ENCODE measurements around the gene SEMA4F. TPM values are rescaled to one million over a fixed set of nuclear protein-coding genes. Genes with fewer than 3 reads are reported as not detected.

Gene SEMA4F
- total RNA-seq, 1 donor from 2014 or later, result 12.5 TPM

GRCh38 chr2:74693213-74693612 is 39.2 kb downstream of the SEMA4F start:
- Histone ChIP-seq H3K4me2 (ENCODE audit: low read length) (no peak overlapping the region), H3K27me3 (ENCODE audit: insufficient read depth, low read length) (peaks cover 10% of the 10 kb centered on the region), H2AFZ (ENCODE audit: low read depth, low read length) (no peak overlapping the region), H3K79me2 (ENCODE audit: insufficient read depth, low read length) (no peaks in the 10 kb centered on the region), H4K20me1 (ENCODE audit: insufficient read depth, low read length) (no peaks in the 10 kb centered on the region), H3K9ac (ENCODE audit: low read length) (no peak overlapping the region), H3K27ac (ENCODE audit: low read depth, low read length) (no peak overlapping the region), H3K4me3 (ENCODE audit: insufficient read depth, low read depth, low read length) (no peak overlapping the region), H3K36me3 (ENCODE audit: insufficient read depth, low read length) (no peaks in the 10 kb centered on the region), H3K9me3 (ENCODE audit: insufficient read depth, low read depth, low read length) (no peaks in the 10 kb centered on the region), H3K4me1 (ENCODE audit: insufficient read depth, low read length) (no peaks in the 10 kb centered on the region)
- no peak overlapping the region for H3K4me3 Mint-ChIP-seq (ENCODE audit: unreplicated experiment)
- H3K4me1 Mint-ChIP-seq (ENCODE audit: low read depth, unreplicated experiment), result no peaks in the 10 kb centered on the region
- FAIRE-seq (no peak), DNase-seq (ENCODE audit: low read depth) (no peak)
- no peaks in the 10 kb centered on the region for H3K36me3 Mint-ChIP-seq (ENCODE audit: low read depth, unreplicated experiment)
- peaks cover 8% of the 10 kb centered on the region for H3K27me3 Mint-ChIP-seq (ENCODE audit: low read depth, unreplicated experiment)
- H3K27ac Mint-ChIP-seq (ENCODE audit: unreplicated experiment), result no peak overlapping the region
- no peaks in the 10 kb centered on the region for H3K9me3 Mint-ChIP-seq (ENCODE audit: unreplicated experiment)
- TF ChIP-seq EZH2 (IDR thresholded peaks at IDR 0.05; ENCODE audit: insufficient read depth, low read length) (no peak), CTCF (IDR thresholded peaks at IDR 0.05; ENCODE audit: insufficient read depth, low read depth, low read length) (no peak)

- peaks cover 8% of the 10 kb centered on the region for H3K27me3 Mint-ChIP-seq (ENCODE audit: low read depth, unreplicated experiment)
- Histone ChIP-seq H3K36me3 (ENCODE audit: insufficient read depth, low read length) (no peaks in the 10 kb centered on the region), H2AFZ (ENCODE audit: low read depth, low read length) (no peak overlapping the region), H3K9me3 (ENCODE audit: insufficient read depth, low read depth, low read length) (no peaks in the 10 kb centered on the region), H3K27ac (ENCODE audit: low read depth, low read length) (no peak overlapping the region), H3K9ac (ENCODE audit: low read length) (no peak overlapping the region), H4K20me1 (ENCODE audit: insufficient read depth, low read length) (no peaks in the 10 kb centered on the region), H3K4me2 (ENCODE audit: low read length) (no peak overlapping the region), H3K27me3 (ENCODE audit: insufficient read depth, low read length) (peaks cover 10% of the 10 kb centered on the region), H3K4me3 (ENCODE audit: insufficient read depth, low read depth, low read length) (no peak overlapping the region), H3K79me2 (ENCODE audit: insufficient read depth, low read length) (no peaks in the 10 kb centered on the region), H3K4me1 (ENCODE audit: insufficient read depth, low read length) (no peaks in the 10 kb centered on the region)
- no peaks in the 10 kb centered on the region for H3K9me3 Mint-ChIP-seq (ENCODE audit: unreplicated experiment)
- no peak overlapping the region for H3K4me3 Mint-ChIP-seq (ENCODE audit: unreplicated experiment)
- DNase-seq (ENCODE audit: low read depth), result no peak
- no peak overlapping the region for H3K27ac Mint-ChIP-seq (ENCODE audit: unreplicated experiment)
- FAIRE-seq, result no peak
- no peaks in the 10 kb centered on the region for H3K36me3 Mint-ChIP-seq (ENCODE audit: low read depth, unreplicated experiment)
- H3K4me1 Mint-ChIP-seq (ENCODE audit: low read depth, unreplicated experiment), result no peaks in the 10 kb centered on the region
- no peak for TF ChIP-seq CTCF (IDR thresholded peaks at IDR 0.05; ENCODE audit: insufficient read depth, low read depth, low read length)
- TF ChIP-seq EZH2 (IDR thresholded peaks at IDR 0.05; ENCODE audit: insufficient read depth, low read length), result no peak
These were observed 39.6 kb downstream of the SEMA4F start for GRCh38 chr2:74693668-74694067.

- H3K36me3 Mint-ChIP-seq (ENCODE audit: low read depth, unreplicated experiment), result no peaks in the 10 kb centered on the region
These were observed 40.2 kb downstream of the SEMA4F start for GRCh38 chr2:74694281-74694680.

More at GRCh38 chr2:74694281-74694680, 40.2 kb downstream of the SEMA4F start:
- Histone ChIP-seq H3K4me1 (ENCODE audit: insufficient read depth, low read length) (no peaks in the 10 kb centered on the region), H3K27me3 (ENCODE audit: insufficient read depth, low read length) (peaks cover 10% of the 10 kb centered on the region), H2AFZ (ENCODE audit: low read depth, low read length) (no peak overlapping the region), H3K27ac (ENCODE audit: low read depth, low read length) (no peak overlapping the region), H3K4me3 (ENCODE audit: insufficient read depth, low read depth, low read length) (no peak overlapping the region), H3K79me2 (ENCODE audit: insufficient read depth, low read length) (no peaks in the 10 kb centered on the region), H3K9ac (ENCODE audit: low read length) (no peak overlapping the region), H3K36me3 (ENCODE audit: insufficient read depth, low read length) (no peaks in the 10 kb centered on the region), H4K20me1 (ENCODE audit: insufficient read depth, low read length) (no peaks in the 10 kb centered on the region), H3K4me2 (ENCODE audit: low read length) (no peak overlapping the region), H3K9me3 (ENCODE audit: insufficient read depth, low read depth, low read length) (no peaks in the 10 kb centered on the region)
- no peak overlapping the region for H3K4me3 Mint-ChIP-seq (ENCODE audit: unreplicated experiment)
- H3K4me1 Mint-ChIP-seq (ENCODE audit: low read depth, unreplicated experiment), result no peaks in the 10 kb centered on the region
- no peak for FAIRE-seq
- no peak for DNase-seq (ENCODE audit: low read depth)
- peaks cover 8% of the 10 kb centered on the region for H3K27me3 Mint-ChIP-seq (ENCODE audit: low read depth, unreplicated experiment)
- TF ChIP-seq CTCF (IDR thresholded peaks at IDR 0.05; ENCODE audit: insufficient read depth, low read depth, low read length) (no peak), EZH2 (IDR thresholded peaks at IDR 0.05; ENCODE audit: insufficient read depth, low read length) (no peak)
- H3K27ac Mint-ChIP-seq (ENCODE audit: unreplicated experiment), result no peak overlapping the region
- H3K9me3 Mint-ChIP-seq (ENCODE audit: unreplicated experiment), result no peaks in the 10 kb centered on the region

Measured in astrocyte (in vitro differentiated cells and primary cell).